HG03103 (cell line): ENCODE data around the gene TRIM54.
A peak's percentile ranks its signal among the peaks of the same experiment; 100 is the strongest.
"Not testable (repeated sequence)": the region's sequence is repeated elsewhere in the genome, so short reads cannot be mapped to it uniquely, and the experiment has no call there.

Source experiments
- ATAC-seq: cut with Tn5 transposase; IDR thresholded peaks from one replicate; pipeline ENCODE4 v1.9.1; 2021; ENCODE audit warnings: low read depth; ENCODE audit not compliant: unreplicated experiment

TRIM54 gene

GRCh38 chr2:27308359-27308881 is 26.2 kb downstream of the TRIM54 start, which contains the start of gene UCN:
TSS of gene UCN (minus strand) at chr2:27308445. CDS start at chr2:27307895, 550 bp downstream.
- ATAC-seq, result no peak

- ATAC-seq, result no peak
Measured at GRCh38 chr2:27309651-27310050, 27.4 kb downstream of the TRIM54 start.

- ATAC-seq, result no peak
Measured at GRCh38 chr2:27312152-27312551, 29.9 kb downstream of the TRIM54 start.

- ATAC-seq, result no peak
Measured at GRCh38 chr2:27313882-27314645, 31.8 kb downstream of the TRIM54 start.

GRCh38 chr2:27314709-27315108 is 32.5 kb downstream of the TRIM54 start:
- ATAC-seq, result no peak

- ATAC-seq, result no peak
Measured at GRCh38 chr2:27315122-27315521, 32.9 kb downstream of the TRIM54 start.

- no peak for ATAC-seq
Measured at GRCh38 chr2:27316655-27317412, 34.6 kb downstream of the TRIM54 start.

GRCh38 chr2:27319839-27320238 is 37.6 kb downstream of the TRIM54 start:
- ATAC-seq, result not testable (repeated sequence)

GRCh38 chr2:27320958-27321543 is 38.8 kb downstream of the TRIM54 start:
- no peak for ATAC-seq

GRCh38 chr2:27322301-27322765 is 40.1 kb downstream of the TRIM54 start:
- ATAC-seq, result peak; percentile 33

GRCh38 chr2:27322766-27323595 is 40.8 kb downstream of the TRIM54 start, which contains the start of gene MPV17:
TSS of gene MPV17 (minus strand) at chr2:27323097. CDS start at chr2:27322517, 580 bp downstream.
- ATAC-seq, result peak; percentile 85

GRCh38 chr2:27323596-27324285 is 41.5 kb downstream of the TRIM54 start:
- no peak for ATAC-seq

GRCh38 chr2:27324720-27325119 is 42.5 kb downstream of the TRIM54 start:
- ATAC-seq, result no peak

GRCh38 chr2:27335311-27335710 is 53.1 kb downstream of the TRIM54 start:
- ATAC-seq, result no peak

- no peak for ATAC-seq
Measured at GRCh38 chr2:27336173-27336572, 53.9 kb downstream of the TRIM54 start.

- no peak for ATAC-seq
Measured at GRCh38 chr2:27347641-27348040, 65.4 kb downstream of the TRIM54 start.

- ATAC-seq, result no peak
Measured at GRCh38 chr2:27350106-27350693, 68.0 kb downstream of the TRIM54 start.

- no peak for ATAC-seq
Measured at GRCh38 chr2:27351802-27352598, 69.8 kb downstream of the TRIM54 start.
